ENCODE data around the gene LRP8. TPM values are rescaled to one million over a fixed set of nuclear protein-coding genes. Genes with fewer than 3 reads are reported as not detected.

LRP8 gene
- total RNA-seq, 2 donors from 2014 or later, result 4.7 to 15.3 TPM

DNA sequence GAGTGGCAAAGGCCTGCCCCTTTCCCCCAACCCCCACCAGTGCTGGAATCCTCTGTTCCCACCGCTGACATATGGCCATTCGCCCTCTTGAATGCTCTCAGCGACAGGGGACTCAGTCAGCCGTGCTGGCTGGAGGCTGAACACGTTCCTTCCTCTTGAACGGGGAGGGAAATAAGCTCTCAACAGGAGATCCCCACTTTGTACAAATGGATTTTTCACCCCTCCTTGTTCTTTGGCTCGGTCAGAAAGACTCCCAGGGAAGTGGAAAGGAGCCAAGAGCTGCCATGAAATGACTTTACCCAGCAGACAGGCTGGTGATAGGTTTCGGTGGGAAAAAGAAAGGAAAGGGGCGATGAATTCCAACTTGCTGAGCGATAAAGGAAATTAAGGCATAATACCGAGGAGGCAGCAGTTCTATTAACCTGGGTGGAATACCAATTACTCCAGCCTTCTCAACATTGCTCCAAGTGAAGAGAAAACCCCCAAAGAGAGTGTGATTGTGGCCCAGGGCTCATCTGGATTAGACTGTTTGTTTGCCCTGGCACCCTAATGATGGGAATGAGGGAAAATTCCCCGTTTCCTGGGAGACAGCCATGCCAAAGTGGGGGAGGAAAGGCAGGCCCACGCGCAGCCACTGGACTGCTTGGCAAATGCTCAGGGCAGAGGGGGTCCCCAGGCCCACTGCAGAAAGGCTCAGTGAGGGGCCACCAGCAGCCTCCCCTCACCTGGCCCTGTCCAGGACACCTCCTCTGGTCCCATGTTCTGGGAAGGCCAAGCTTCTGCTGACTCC, 23.9 kb downstream of the LRP8 start:
- no peak overlapping the region for H3K27ac ChIP-seq
- H3K4me1 ChIP-seq, result no peaks in the 10 kb centered on the region
- H3K9ac ChIP-seq (ENCODE audit: low read depth in 2 of 2, low read length in 2 of 2), result no peak overlapping the region
- H3K9me3 ChIP-seq, result no peaks in the 10 kb centered on the region
- TF ChIP-seq, protein P1, sequence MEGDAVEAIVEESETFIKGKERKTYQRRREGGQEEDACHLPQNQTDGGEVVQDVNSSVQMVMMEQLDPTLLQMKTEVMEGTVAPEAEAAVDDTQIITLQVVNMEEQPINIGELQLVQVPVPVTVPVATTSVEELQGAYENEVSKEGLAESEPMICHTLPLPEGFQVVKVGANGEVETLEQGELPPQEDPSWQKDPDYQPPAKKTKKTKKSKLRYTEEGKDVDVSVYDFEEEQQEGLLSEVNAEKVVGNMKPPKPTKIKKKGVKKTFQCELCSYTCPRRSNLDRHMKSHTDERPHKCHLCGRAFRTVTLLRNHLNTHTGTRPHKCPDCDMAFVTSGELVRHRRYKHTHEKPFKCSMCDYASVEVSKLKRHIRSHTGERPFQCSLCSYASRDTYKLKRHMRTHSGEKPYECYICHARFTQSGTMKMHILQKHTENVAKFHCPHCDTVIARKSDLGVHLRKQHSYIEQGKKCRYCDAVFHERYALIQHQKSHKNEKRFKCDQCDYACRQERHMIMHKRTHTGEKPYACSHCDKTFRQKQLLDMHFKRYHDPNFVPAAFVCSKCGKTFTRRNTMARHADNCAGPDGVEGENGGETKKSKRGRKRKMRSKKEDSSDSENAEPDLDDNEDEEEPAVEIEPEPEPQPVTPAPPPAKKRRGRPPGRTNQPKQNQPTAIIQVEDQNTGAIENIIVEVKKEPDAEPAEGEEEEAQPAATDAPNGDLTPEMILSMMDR (IDR thresholded peaks at IDR 0.05), result no peak
- no peak for DNase-seq
- no peaks in the 10 kb centered on the region for H3K27me3 ChIP-seq
- no peaks in the 10 kb centered on the region for H3K36me3 ChIP-seq
- intact Hi-C loops (cut with DNase I), result no loop called here
- H3K4me3 ChIP-seq, result no peak overlapping the region

DNA sequence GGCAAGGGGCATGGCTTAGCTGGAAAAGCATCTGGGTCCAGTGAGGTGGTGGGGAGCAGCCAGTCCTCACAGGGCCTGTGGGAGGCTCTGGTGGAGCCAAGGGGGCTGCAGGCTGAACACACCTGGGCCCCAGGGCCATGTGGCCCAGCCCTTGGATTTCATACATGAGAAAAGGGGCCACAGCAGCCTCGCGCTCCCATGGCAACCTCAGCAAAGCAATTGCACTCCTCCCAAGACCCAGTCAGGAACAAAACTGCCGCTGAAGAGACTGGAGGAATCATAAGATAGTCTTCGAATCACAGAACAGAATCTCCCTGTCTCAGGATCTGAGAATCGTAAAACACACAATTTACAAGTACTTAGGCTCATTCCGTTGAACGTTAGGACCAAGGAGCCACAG, 24.6 kb downstream of the LRP8 start:
- H3K4me3 ChIP-seq, result no peak overlapping the region
- H3K9me3 ChIP-seq, result no peaks in the 10 kb centered on the region
- DNase-seq, result no peak
- intact Hi-C loops (cut with DNase I), result no loop called here
- TF ChIP-seq, protein P1 (IDR thresholded peaks at IDR 0.05), result no peak
- H3K9ac ChIP-seq (ENCODE audit: low read depth in 2 of 2, low read length in 2 of 2), result no peak overlapping the region
- no peaks in the 10 kb centered on the region for H3K36me3 ChIP-seq
- no peaks in the 10 kb centered on the region for H3K4me1 ChIP-seq
- H3K27ac ChIP-seq, result no peak overlapping the region
- H3K27me3 ChIP-seq, result no peaks in the 10 kb centered on the region

GRCh38 chr1:53299233-53299632, 28.6 kb downstream of the LRP8 start:
- no peaks in the 10 kb centered on the region for H3K36me3 ChIP-seq
- no peak overlapping the region for H3K27ac ChIP-seq
- no peak overlapping the region for H3K9ac ChIP-seq (ENCODE audit: low read depth in 2 of 2, low read length in 2 of 2)
- no peaks in the 10 kb centered on the region for H3K4me1 ChIP-seq
- H3K9me3 ChIP-seq, result no peaks in the 10 kb centered on the region
- no peaks in the 10 kb centered on the region for H3K27me3 ChIP-seq
- H3K4me3 ChIP-seq, result no peak overlapping the region
- DNase-seq, result no peak
- intact Hi-C loops (cut with DNase I), result no loop called here
- TF ChIP-seq, protein P1 (IDR thresholded peaks at IDR 0.05), result no peak

DNA sequence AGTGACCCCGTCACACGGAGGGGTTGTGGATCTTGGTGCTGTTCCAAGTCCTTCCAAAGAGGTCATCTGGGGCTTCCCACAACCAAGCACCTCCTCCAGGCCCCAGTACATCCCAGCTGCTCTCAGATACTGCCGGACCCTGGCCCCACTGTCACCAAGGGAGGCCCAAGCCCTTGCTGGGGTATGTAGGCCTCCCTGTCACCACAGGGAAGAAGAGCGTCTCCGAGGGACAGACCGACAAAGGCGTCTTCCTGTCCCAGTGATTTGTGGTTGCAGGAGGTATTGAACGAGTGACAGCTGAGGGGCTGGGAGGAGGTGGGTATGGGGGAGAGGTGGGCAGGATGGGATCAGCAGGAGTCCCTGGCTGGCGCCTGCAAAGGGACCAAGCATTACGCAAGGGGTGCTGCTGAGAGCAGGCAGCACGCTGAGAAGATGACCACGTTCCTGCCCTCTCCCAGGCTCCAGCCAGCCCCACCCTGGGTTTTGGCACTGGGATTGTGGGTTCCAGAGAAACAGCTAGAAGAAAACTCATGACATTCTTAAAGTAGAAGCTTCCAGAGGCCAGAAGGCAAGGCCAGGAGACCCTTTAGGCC, 29.7 kb downstream of the LRP8 start:
- no peaks in the 10 kb centered on the region for H3K36me3 ChIP-seq
- H3K9ac ChIP-seq (ENCODE audit: low read depth in 2 of 2, low read length in 2 of 2), result no peak overlapping the region
- no peak for DNase-seq
- H3K27me3 ChIP-seq, result no peaks in the 10 kb centered on the region
- no peaks in the 10 kb centered on the region for H3K9me3 ChIP-seq
- intact Hi-C loops (cut with DNase I), result no loop called here
- TF ChIP-seq, protein P1 (IDR thresholded peaks at IDR 0.05), result no peak
- no peak overlapping the region for H3K27ac ChIP-seq
- H3K4me1 ChIP-seq, result no peaks in the 10 kb centered on the region
- H3K4me3 ChIP-seq, result no peak overlapping the region

DNA sequence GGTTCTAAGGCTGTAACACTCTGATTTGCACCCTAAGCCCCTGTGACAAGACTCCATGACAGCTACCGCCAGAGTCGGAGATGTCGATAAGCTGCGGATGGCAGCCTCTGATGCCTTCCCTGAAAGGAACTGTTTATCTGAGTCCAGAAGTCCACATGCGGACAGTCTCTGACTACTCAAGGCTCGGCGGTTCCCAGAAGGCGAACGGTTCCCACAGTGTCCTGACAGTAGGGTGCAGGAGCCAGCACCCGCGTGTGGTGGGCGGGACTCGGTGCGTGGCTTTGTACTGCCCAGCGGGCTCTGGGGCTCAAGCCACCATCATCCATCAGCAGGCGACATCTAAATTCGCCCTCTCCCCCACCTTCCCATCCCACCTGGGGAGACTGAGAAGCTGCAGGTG, 30.7 kb downstream of the LRP8 start:
- Histone ChIP-seq H3K27me3 (no peaks in the 10 kb centered on the region), H3K36me3 (no peaks in the 10 kb centered on the region), H3K4me1 (no peaks in the 10 kb centered on the region), H3K9ac (ENCODE audit: low read depth in 2 of 2, low read length in 2 of 2) (no peak overlapping the region), H3K27ac (no peak overlapping the region), H3K4me3 (no peak overlapping the region), H3K9me3 (no peaks in the 10 kb centered on the region)
- DNase-seq, result no peak
- intact Hi-C loops (cut with DNase I), result no loop called here
- TF ChIP-seq, protein P1 (IDR thresholded peaks at IDR 0.05), result no peak
